ENCODE results near the gene SLC15A4.
A peak's percentile ranks its signal among the peaks of the same experiment; 100 is the strongest.

SLC15A4 gene

DNA sequence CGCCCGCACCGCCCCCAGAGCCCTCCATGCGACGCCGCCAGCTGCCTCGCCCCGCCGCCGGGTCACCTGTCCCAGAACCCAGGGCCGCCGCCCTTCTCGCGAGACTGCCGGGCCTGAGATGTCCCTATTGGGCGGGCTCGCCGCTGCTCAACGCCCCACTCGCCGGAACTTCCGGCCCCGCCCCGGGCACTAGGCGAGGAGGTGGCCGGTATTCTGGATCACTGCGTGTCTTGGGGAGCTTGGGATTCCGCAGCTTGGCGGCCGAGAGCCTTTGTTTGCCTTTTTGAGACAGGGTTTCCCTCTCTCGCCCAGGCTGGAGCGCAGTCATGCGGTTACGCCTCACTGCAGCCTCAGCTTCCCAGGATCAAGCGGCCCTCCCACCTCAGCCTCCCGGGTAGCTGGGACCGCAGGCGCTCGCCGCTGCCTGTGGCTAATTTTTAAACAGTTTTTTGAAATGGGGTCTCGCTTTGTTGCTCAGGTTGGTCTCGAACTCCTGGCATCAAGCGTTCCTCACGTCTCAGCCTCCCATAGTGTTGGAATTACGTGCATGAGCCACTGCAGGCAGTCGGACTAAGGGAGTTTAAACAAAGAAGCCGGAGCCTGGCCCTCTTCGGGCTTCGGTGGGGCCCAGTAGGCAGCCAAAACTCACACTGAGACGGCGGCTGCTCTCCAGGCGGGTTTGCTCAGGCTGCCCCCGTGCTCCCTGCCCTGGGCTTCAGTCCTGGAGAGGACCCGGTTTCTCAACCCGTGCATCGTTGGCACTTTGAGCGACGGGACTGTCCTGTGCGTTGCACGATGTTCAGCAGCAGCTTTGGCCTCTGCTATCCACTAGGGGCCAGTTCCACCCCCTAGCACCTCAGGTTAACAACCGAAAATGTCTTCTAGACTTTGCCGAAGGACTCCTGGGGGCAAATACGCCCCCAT lies at the start of gene SLC15A4:
Gene SLC15A4 (minus strand): TSS at position 43 of the 924 bp plus-strand sequence. CDS start 15 bp downstream, at position 28.
- peak within 1 kb of the TSS; percentile 93 for H3K4me3 ChIP-seq (ENCODE audit: low read length)
- TF ChIP-seq, protein P1, sequence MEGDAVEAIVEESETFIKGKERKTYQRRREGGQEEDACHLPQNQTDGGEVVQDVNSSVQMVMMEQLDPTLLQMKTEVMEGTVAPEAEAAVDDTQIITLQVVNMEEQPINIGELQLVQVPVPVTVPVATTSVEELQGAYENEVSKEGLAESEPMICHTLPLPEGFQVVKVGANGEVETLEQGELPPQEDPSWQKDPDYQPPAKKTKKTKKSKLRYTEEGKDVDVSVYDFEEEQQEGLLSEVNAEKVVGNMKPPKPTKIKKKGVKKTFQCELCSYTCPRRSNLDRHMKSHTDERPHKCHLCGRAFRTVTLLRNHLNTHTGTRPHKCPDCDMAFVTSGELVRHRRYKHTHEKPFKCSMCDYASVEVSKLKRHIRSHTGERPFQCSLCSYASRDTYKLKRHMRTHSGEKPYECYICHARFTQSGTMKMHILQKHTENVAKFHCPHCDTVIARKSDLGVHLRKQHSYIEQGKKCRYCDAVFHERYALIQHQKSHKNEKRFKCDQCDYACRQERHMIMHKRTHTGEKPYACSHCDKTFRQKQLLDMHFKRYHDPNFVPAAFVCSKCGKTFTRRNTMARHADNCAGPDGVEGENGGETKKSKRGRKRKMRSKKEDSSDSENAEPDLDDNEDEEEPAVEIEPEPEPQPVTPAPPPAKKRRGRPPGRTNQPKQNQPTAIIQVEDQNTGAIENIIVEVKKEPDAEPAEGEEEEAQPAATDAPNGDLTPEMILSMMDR (IDR thresholded peaks at IDR 0.05; ENCODE audit: insufficient read depth, low read depth, low read length, missing control alignments) = peak; percentile 36
- DNase-seq (ENCODE audit: low read depth) = peak; percentile 96

DNA sequence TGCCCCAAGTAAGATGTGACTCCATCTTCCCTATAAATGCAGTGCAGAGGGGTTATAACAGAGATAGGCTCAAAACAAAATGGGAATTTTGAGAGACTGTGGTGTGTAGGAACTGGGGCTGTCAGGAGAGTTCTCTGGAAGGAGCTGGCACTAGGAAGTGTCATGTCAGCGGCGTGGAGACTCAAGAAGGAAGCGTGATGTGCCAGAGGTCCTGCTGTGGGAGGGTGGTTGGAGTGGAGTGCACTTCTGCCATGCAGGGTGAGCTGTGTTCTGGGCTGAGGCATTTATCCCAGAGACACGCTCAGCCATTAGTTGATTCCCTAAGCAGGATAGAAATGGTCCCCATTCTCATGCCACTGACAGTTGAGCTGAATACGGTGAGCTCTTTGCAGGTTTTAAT lies 48.5 kb upstream of the SLC15A4 start:
- no peak for DNase-seq (ENCODE audit: low read depth)
- TF ChIP-seq, protein P1 (IDR thresholded peaks at IDR 0.05; ENCODE audit: insufficient read depth, low read depth, low read length, missing control alignments) = no peak

DNA sequence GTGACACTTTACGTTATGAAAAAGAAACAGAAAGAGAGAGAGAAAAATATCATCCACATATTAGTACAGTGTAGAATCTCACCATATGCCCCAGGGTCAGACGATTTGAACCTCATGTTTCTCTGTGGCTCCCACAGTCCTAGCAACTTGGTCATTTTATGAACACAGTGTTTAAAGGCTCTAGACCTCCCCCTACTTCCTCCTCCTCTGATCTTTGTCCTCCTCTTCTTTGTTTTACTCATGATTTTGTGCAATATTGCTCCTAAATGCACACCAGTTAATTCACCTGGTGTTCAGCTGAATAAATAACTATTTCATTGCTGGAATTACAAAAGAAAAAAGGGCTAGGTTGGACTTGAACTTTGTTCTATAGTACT lies 47.7 kb upstream of the SLC15A4 start:
- no peak for DNase-seq (ENCODE audit: low read depth)
- TF ChIP-seq, protein P1 (IDR thresholded peaks at IDR 0.05; ENCODE audit: insufficient read depth, low read depth, low read length, missing control alignments) = no peak
- no peak overlapping the region for H3K4me3 ChIP-seq (ENCODE audit: low read length)

More for the DNA sequence above, 48.5 kb upstream of the SLC15A4 start:
- no peak overlapping the region for H3K4me3 ChIP-seq (ENCODE audit: low read length)

DNA sequence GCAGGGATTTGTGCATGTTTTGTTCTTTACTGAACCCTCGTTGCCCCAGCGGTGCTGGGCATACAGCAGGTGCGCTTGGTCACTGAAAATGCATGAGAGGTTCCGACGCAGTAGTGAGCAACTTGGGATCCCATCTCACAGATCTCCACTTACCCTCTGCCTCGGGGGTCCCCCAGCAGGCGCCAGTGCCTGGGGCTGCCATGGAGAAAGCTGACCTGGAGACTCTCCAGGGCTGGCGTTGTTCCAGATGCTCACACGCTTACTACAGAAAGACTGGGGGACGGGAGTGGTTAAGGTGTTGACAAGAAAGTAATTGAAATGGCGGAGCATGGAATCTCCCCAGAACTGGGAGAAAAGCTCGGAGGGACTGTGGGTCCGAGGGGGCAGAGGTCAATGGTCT lies 43.7 kb upstream of the SLC15A4 start:
- no peak overlapping the region for H3K4me3 ChIP-seq (ENCODE audit: low read length)
- TF ChIP-seq, protein P1 (IDR thresholded peaks at IDR 0.05; ENCODE audit: insufficient read depth, low read depth, low read length, missing control alignments) = no peak
- no peak for DNase-seq (ENCODE audit: low read depth)

DNA sequence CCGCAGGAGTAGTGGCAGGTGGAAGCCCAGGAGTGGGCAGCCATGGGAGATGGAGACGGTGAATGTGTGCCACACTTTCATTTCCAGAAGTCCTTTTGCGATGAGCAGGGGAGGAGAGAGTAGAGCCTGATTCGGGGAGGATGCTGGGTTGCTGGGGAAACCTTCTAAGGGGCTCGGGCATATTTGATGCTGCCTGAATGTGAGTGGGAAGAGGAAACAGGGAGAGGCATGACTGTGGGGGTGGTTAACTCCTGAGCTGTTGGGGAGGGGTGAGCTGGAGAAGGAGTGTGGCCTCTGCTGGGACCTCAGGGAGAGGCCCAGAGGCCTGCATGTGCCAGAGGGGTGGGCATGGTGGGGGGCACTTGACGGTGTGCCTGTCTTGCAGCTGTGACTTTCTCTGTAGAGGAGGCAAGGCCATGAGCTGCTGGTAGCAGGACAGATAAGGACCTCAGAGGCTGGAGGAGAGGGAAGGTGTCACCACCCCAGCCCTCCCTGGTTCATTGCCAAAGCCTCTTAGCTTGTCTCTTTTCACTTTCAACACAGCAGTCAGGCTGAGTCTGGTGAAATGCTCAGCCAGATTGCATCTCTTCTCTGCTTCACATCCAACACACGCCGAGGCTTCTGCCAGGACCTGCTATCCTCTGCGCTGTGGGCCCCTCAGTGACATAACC lies 40.9 kb upstream of the SLC15A4 start:
- DNase-seq (ENCODE audit: low read depth) = no peak
- TF ChIP-seq, protein P1 (IDR thresholded peaks at IDR 0.05; ENCODE audit: insufficient read depth, low read depth, low read length, missing control alignments) = no peak
- no peak overlapping the region for H3K4me3 ChIP-seq (ENCODE audit: low read length)

DNA sequence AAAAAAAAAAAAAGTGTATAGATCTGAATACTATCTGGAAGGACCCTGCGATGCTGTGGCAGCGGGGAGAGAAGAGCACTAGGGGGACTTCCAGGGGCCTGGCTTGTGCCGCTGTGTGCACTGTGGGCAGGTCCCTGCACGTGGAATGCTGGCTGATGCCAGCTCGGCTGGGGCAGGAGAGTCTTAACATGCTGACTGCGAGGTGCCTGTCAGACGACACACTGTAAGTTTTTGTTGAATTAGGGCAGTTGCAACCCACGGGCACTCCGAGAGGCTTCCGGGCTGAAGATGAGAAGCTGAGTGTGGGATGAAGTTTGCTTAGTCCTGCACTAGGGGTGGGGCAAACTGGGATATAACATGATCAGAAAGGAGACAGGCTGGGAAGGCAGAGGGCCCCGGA lies 40.2 kb upstream of the SLC15A4 start:
- TF ChIP-seq, protein P1 (IDR thresholded peaks at IDR 0.05; ENCODE audit: insufficient read depth, low read depth, low read length, missing control alignments) = no peak
- DNase-seq (ENCODE audit: low read depth) = no peak
- no peak overlapping the region for H3K4me3 ChIP-seq (ENCODE audit: low read length)

Data from epithelial cell of esophagus (primary cell).